Liver (tissue), 3 donors: ENCODE measurements around the gene GPATCH3.

ENCODE experiments used
- FOXA2 ChIP-seq: IDR thresholded peaks from 2 replicates; pipeline ENCODE4 v1.6.1; 2016; ENCODE audit warnings: antibody characterized with exemption
- HNF4A ChIP-seq, 2 donors: conservative IDR thresholded peaks; 2 replicates each; pipeline ENCODE4 v1.6.1; 2016; ENCODE audit warnings: antibody characterized with exemption in 2 of 2, mild to moderate bottlenecking in 2 of 2
- REST ChIP-seq: IDR thresholded peaks from 2 replicates; pipeline ENCODE4 v1.6.1; 2016; ENCODE audit warnings: antibody characterized with exemption, mild to moderate bottlenecking
- TAF1 ChIP-seq: conservative IDR thresholded peaks from 2 replicates; pipeline ENCODE4 v1.6.1; 2016; ENCODE audit warnings: antibody characterized with exemption, mild to moderate bottlenecking
- TF ChIP-seq, protein P1 (sequence below): fragments of 150-350 bp; IDR thresholded peaks from 2 replicates; pipeline ENCODE4 v1.5.1; 2017; ENCODE audit warnings: improper control_type of control experiment, low read depth, low read length; ENCODE audit not compliant: missing input control
- donor health status: healthy.
- donor health status: healthy.

- TF ChIP-seq, protein P1, sequence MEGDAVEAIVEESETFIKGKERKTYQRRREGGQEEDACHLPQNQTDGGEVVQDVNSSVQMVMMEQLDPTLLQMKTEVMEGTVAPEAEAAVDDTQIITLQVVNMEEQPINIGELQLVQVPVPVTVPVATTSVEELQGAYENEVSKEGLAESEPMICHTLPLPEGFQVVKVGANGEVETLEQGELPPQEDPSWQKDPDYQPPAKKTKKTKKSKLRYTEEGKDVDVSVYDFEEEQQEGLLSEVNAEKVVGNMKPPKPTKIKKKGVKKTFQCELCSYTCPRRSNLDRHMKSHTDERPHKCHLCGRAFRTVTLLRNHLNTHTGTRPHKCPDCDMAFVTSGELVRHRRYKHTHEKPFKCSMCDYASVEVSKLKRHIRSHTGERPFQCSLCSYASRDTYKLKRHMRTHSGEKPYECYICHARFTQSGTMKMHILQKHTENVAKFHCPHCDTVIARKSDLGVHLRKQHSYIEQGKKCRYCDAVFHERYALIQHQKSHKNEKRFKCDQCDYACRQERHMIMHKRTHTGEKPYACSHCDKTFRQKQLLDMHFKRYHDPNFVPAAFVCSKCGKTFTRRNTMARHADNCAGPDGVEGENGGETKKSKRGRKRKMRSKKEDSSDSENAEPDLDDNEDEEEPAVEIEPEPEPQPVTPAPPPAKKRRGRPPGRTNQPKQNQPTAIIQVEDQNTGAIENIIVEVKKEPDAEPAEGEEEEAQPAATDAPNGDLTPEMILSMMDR, result no peak
- TF ChIP-seq HNF4A (conservative IDR thresholded peaks at IDR 0.05) (no peak), FOXA2 (no peak), TAF1 (no peak), REST (no peak)
Observed at GRCh38 chr1:26852701-26853100, 47.6 kb downstream of the GPATCH3 start.
